PC-3 (cell line): ENCODE results near the gene WIPF1. TPM values are rescaled to one million over a fixed set of nuclear protein-coding genes. Genes with fewer than 3 reads are reported as not detected.

Experiments
- ATAC-seq: fragments of 200-7000 bp; cut with Tn5 transposase; 2 replicates; pipeline ENCODE4 v1.9.1; 2020; ENCODE audit warnings: mild to moderate bottlenecking, moderate library complexity
- BruUV-seq: library from RNA; stranded (reverse); fragments of 400-500 nt; replicated peaks from 2 replicates; lab custom pipeline; 2021; lab: Mats Ljungman, UMichigan
- CTCF ChIA-PET: fragments of 300-600 bp; sonication (Branson Sonifier 250); formaldehyde crosslinking; loops from one replicate; lab custom pipeline; 2022; ENCODE audit warnings: antibody characterized with exemption; lab: Charles Lee
- POLR2A ChIA-PET: fragments of 300-600 bp; sonication (Branson Sonifier 250); formaldehyde crosslinking; loops from one replicate; lab custom pipeline; 2022; ENCODE audit warnings: antibody characterized with exemption; ENCODE audit not compliant: unreplicated experiment; lab: Charles Lee
- DNase-seq: peaks from one replicate; pipeline ENCODE4 v3.0.0-alpha.2; 2015
- H2AFZ ChIP-seq: fragments of 300-600 bp; sonication (generic); 2 replicates; pipeline ENCODE4 v1.6.0; 2016; ENCODE audit warnings: antibody characterized with exemption, low read length
- H3F3A ChIP-seq: fragments of 300-600 bp; sonication (generic); one replicate; pipeline ENCODE4 v1.6.0; 2017; ENCODE audit warnings: antibody characterized with exemption, low read length, control low read depth, mild to moderate bottlenecking; ENCODE audit not compliant: unreplicated experiment
- H3K27ac ChIP-seq: fragments of 300-600 bp; sonication (generic); 2 replicates; pipeline ENCODE4 v1.5.1; 2016; ENCODE audit warnings: mild to moderate bottlenecking, low read length
- H3K27me3 ChIP-seq: fragments of 300-600 bp; sonication (generic); 2 replicates; pipeline ENCODE4 v1.6.1; 2016; ENCODE audit warnings: low read length, mixed read lengths
- H3K36me3 ChIP-seq: fragments of 300-600 bp; sonication (generic); 2 replicates; pipeline ENCODE4 v1.6.1; 2016; ENCODE audit warnings: low read depth, mixed run types, low read length, mixed read lengths
- H3K4me1 ChIP-seq: fragments of 300-600 bp; sonication (generic); 2 replicates; pipeline ENCODE4 v1.5.1; 2016; ENCODE audit warnings: low read length; ENCODE audit not compliant: insufficient read depth
- H3K4me2 ChIP-seq: fragments of 300-600 bp; sonication (generic); 2 replicates; pipeline ENCODE4 v1.6.0; 2016; ENCODE audit warnings: low read length
- H3K4me3 ChIP-seq: fragments of 300-600 bp; sonication (generic); 2 replicates; pipeline ENCODE4 v1.5.1; 2016; ENCODE audit warnings: mild to moderate bottlenecking, low read length, mixed read lengths
- H3K79me2 ChIP-seq: fragments of 300-600 bp; sonication (generic); 2 replicates; pipeline ENCODE4 v1.6.1; 2017; ENCODE audit warnings: low read length, mixed read lengths
- H3K9ac ChIP-seq: fragments of 300-600 bp; sonication (generic); 2 replicates; pipeline ENCODE4 v1.6.0; 2016; ENCODE audit warnings: mild to moderate bottlenecking, low read length
- H3K9me2 ChIP-seq: fragments of 300-600 bp; sonication (generic); replicated peaks from 2 replicates; pipeline ENCODE4 v1.6.1; 2016; ENCODE audit warnings: mixed run types, low read length, mixed read lengths
- H3K9me3 ChIP-seq: fragments of 300-600 bp; sonication (generic); 2 replicates; pipeline ENCODE4 v1.6.1; 2016; ENCODE audit warnings: low read length, mixed read lengths
- H4K20me1 ChIP-seq: fragments of 300-600 bp; sonication (generic); 2 replicates; pipeline ENCODE4 v1.6.1; 2016; ENCODE audit warnings: low read length, mixed read lengths
- EZH2 ChIP-seq: fragments of 300-600 bp; sonication (generic); IDR thresholded peaks from one replicate; pipeline ENCODE4 v1.6.1; 2017; ENCODE audit warnings: antibody characterized with exemption, mild to moderate bottlenecking, low read length; ENCODE audit not compliant: unreplicated experiment
- EZH2phosphoT487 ChIP-seq: fragments of 300-600 bp; sonication (generic); IDR thresholded peaks from 2 replicates; pipeline ENCODE4 v1.6.1; 2018; ENCODE audit warnings: mild to moderate bottlenecking, antibody characterized with exemption, low read length, borderline replicate concordance
- intact Hi-C: fragments of 100-400 bp; cut with micrococcal nuclease; formaldehyde crosslinking; loops from 2 replicates; pipeline ENCODE4 v1.9.0; 2023
- total RNA-seq: library from RNA; depleted of rRNA; stranded (reverse); fragments of >200 nt; gene quantifications from 2 replicates; pipeline ENCODE4 v1.2.3, GENCODE V29; 2014
- TF ChIP-seq, protein P1 (sequence below): fragments of 300-600 bp; sonication (generic); conservative IDR thresholded peaks from 2 replicates; pipeline ENCODE4 v1.5.1; 2017; ENCODE audit warnings: antibody characterized with exemption, low read depth, mild to moderate bottlenecking, low read length

Gene WIPF1
- total RNA-seq, 1 experiment from 2014 or later: 0.29 TPM

DNA sequence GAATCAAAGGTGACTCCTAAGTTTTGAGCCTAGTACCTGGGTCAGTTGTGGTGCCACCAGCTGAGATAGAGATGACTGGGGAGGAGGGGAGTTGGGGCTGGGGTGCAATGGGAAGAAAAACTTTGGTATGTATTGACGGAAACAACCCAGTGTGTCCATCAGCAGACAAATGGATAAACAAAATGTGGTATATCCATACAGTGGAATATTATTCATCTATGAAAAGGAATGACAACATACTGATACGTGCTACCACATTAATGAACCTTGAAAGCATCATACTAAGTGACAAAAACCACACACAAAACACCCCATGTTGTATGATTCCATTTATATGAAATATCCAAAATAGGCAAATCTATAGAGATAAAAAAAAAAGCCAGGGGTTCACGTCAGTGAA lies 69.6 kb downstream of the WIPF1 start:
- CTCF ChIA-PET: no interaction called here
- peaks cover 9% of the 10 kb centered on the region for H3K27me3 ChIP-seq
- H3K4me1 ChIP-seq: peaks cover 4% of the 10 kb centered on the region; the same call in 1 of the 2 replicates
- no peaks in the 10 kb centered on the region for H3K79me2 ChIP-seq
- POLR2A ChIA-PET: no interaction called here
- H2AFZ ChIP-seq: no peak overlapping the region
- H3K9me2 ChIP-seq: no peaks in the 10 kb centered on the region
- H3K9me3 ChIP-seq: no peaks in the 10 kb centered on the region
- no peak for ATAC-seq
- H3K4me2 ChIP-seq: no peak overlapping the region
- DNase-seq: no peak
- H3K27ac ChIP-seq: no peak overlapping the region
- no peaks in the 10 kb centered on the region for H4K20me1 ChIP-seq
- BruUV-seq: no TSS peak
- H3K36me3 ChIP-seq: no peaks in the 10 kb centered on the region
- H3K9ac ChIP-seq: no peak overlapping the region
- intact Hi-C loops: no loop called here
- TF ChIP-seq EZH2phosphoT487 (no peak), EZH2 (no peak)
- TF ChIP-seq, protein P1, sequence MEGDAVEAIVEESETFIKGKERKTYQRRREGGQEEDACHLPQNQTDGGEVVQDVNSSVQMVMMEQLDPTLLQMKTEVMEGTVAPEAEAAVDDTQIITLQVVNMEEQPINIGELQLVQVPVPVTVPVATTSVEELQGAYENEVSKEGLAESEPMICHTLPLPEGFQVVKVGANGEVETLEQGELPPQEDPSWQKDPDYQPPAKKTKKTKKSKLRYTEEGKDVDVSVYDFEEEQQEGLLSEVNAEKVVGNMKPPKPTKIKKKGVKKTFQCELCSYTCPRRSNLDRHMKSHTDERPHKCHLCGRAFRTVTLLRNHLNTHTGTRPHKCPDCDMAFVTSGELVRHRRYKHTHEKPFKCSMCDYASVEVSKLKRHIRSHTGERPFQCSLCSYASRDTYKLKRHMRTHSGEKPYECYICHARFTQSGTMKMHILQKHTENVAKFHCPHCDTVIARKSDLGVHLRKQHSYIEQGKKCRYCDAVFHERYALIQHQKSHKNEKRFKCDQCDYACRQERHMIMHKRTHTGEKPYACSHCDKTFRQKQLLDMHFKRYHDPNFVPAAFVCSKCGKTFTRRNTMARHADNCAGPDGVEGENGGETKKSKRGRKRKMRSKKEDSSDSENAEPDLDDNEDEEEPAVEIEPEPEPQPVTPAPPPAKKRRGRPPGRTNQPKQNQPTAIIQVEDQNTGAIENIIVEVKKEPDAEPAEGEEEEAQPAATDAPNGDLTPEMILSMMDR: no peak
- no peak overlapping the region for H3K4me3 ChIP-seq
- no peaks in the 10 kb centered on the region for H3F3A ChIP-seq

DNA sequence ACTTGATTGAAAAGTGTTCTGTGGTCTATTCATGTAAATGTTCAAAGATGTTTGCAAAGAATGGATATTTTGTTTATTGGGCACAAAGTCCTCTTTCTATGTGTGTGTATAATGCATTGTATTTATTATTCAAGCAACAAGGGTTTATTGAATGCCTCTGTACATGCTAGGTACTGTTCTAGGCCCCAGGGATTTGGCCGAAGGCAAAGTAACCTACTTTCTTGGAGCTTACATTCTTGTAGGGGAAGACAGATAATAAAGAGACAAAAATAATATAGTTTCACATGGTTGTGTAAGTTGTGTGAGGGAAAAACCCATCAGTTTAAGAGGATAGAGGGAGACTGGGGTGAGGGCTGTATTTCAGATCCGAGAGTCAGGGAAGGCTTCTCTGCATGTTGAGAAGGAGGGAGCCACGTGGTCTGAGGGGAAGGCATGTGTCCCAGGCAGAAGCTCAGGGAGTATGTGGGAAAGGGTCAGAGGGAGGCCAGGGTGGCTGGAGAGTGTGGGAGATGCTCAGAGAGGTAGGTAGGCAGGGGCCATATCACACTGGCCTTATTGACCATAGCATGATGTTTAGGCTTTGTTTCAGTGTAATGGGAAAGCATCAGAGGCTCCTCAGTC lies 70.4 kb downstream of the WIPF1 start:
- no peak overlapping the region for H3K27ac ChIP-seq
- BruUV-seq: no TSS peak
- no peak overlapping the region for H2AFZ ChIP-seq
- H3K9me3 ChIP-seq: no peaks in the 10 kb centered on the region
- H3K4me3 ChIP-seq: no peak overlapping the region
- TF ChIP-seq EZH2 (no peak), EZH2phosphoT487 (no peak)
- TF ChIP-seq, protein P1: no peak
- no peaks in the 10 kb centered on the region for H3K9me2 ChIP-seq
- ATAC-seq: no peak
- ChIA-PET POLR2A (no interaction called here), CTCF (no interaction called here)
- no peak overlapping the region for H3K9ac ChIP-seq
- intact Hi-C loops: no loop called here
- peaks cover 4% of the 10 kb centered on the region; the same call in 1 of the 2 replicates for H3K4me1 ChIP-seq
- H3F3A ChIP-seq: no peaks in the 10 kb centered on the region
- H3K36me3 ChIP-seq: no peaks in the 10 kb centered on the region
- H4K20me1 ChIP-seq: no peaks in the 10 kb centered on the region
- no peaks in the 10 kb centered on the region for H3K79me2 ChIP-seq
- peaks cover 11% of the 10 kb centered on the region for H3K27me3 ChIP-seq
- no peak for DNase-seq
- no peak overlapping the region for H3K4me2 ChIP-seq

DNA sequence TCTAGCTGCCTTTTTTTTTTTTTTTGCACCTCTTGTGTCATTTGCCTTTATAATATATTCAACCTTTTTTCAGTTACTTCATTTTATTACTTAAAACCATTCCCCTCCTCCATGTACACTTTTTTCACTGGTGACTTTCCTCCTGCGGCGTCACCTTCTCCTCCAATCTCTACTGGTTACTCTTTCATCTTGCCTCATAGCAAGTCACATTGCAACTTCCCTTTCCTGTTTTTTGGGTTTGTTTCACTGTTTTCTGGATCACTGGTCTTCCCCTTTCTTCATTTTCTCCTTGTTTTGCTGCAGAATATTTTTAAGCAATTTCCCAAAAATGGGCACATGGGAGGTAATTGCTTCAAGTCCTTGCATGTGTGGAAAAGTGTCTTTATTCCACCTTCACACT lies 73.1 kb downstream of the WIPF1 start:
- Histone ChIP-seq H3K4me2 (no peak overlapping the region), H2AFZ (no peak overlapping the region), H3K27ac (no peak overlapping the region), H4K20me1 (no peaks in the 10 kb centered on the region), H3K4me1 (no peaks in the 10 kb centered on the region), H3K9me3 (no peaks in the 10 kb centered on the region), H3K9ac (no peak overlapping the region), H3K4me3 (no peak overlapping the region), H3K9me2 (no peaks in the 10 kb centered on the region), H3K79me2 (no peaks in the 10 kb centered on the region), H3K27me3 (peaks cover 38% of the 10 kb centered on the region), H3F3A (no peaks in the 10 kb centered on the region), H3K36me3 (no peaks in the 10 kb centered on the region)
- ATAC-seq (no peak), DNase-seq (no peak)
- TF ChIP-seq EZH2 (no peak), EZH2phosphoT487 (no peak)
- TF ChIP-seq, protein P1: no peak
- BruUV-seq: no TSS peak
- ChIA-PET CTCF (interaction anchor here (0.6 kb wide), 1 partner anchor 9 kb away, joined by 3 read pairs; no protein-coding TSS in a partner anchor), POLR2A (no interaction called here)
- intact Hi-C loops: loop anchor here (5.0 kb wide), 1 partner anchor 367 kb away; no protein-coding TSS in a partner anchor
